WTC11 (cell line): ENCODE measurements around the gene PPM1E. TPM values are rescaled to one million over a fixed set of nuclear protein-coding genes. Genes with fewer than 3 reads are reported as not detected.

Source experiments
- CBFB ChIP-seq: sonication (generic); formaldehyde crosslinking; IDR thresholded peaks from 2 replicates; pipeline ENCODE4 v1.8.1; 2022; ENCODE audit warnings: mild to moderate bottlenecking, low read depth, missing genetic modification reagents
- IRF2 ChIP-seq: sonication (generic); formaldehyde crosslinking; IDR thresholded peaks from 2 replicates; pipeline ENCODE4 v1.8.0; 2022; ENCODE audit warnings: low read depth, missing genetic modification reagents, borderline replicate concordance
- KAT7 ChIP-seq: sonication (generic); formaldehyde crosslinking; IDR thresholded peaks from 2 replicates; pipeline ENCODE4 v1.8.1; 2023; ENCODE audit warnings: missing genetic modification reagents, mild to moderate bottlenecking, borderline replicate concordance
- RELA ChIP-seq: sonication (generic); formaldehyde crosslinking; IDR thresholded peaks from 2 replicates; pipeline ENCODE4 v1.8.1; 2022; ENCODE audit warnings: missing genetic modification reagents, mild to moderate bottlenecking, borderline replicate concordance
- SP1 ChIP-seq: sonication (generic); formaldehyde crosslinking; conservative IDR thresholded peaks from 2 replicates; pipeline ENCODE4 v1.8.1; 2022; ENCODE audit warnings: missing genetic modification reagents
- TP53 ChIP-seq: sonication (generic); formaldehyde crosslinking; IDR thresholded peaks from 2 replicates; pipeline ENCODE4 v1.8.1; 2023; ENCODE audit warnings: mild to moderate bottlenecking, missing genetic modification reagents
- total RNA-seq: library from RNA; stranded (reverse); gene quantifications from 3 replicates; pipeline ENCODE4 v1.2.3, GENCODE V29; 2021
- TF ChIP-seq, protein P1 (sequence below): sonication (generic); formaldehyde crosslinking; IDR thresholded peaks from 2 replicates; pipeline ENCODE4 v1.8.1; 2022; ENCODE audit warnings: mild to moderate bottlenecking, moderate library complexity, missing genetic modification reagents
- TF ChIP-seq, protein P2 (sequence below): sonication (generic); formaldehyde crosslinking; IDR thresholded peaks from 2 replicates; pipeline ENCODE4 v1.8.0; 2022; ENCODE audit warnings: missing genetic modification reagents
- TF ChIP-seq, protein P3 (sequence below): fragments of 250-450 bp; sonication (Bioruptor Pico); IDR thresholded peaks from 2 replicates; pipeline ENCODE4 v2.1.2; 2022; ENCODE audit warnings: mild to moderate bottlenecking, moderate library complexity
- TF ChIP-seq, protein P4 (sequence below): sonication (generic); formaldehyde crosslinking; IDR thresholded peaks from 2 replicates; pipeline ENCODE4 v1.8.0; 2022; ENCODE audit warnings: mild to moderate bottlenecking, missing genetic modification reagents
- TF ChIP-seq, protein P5 (sequence below): sonication (generic); formaldehyde crosslinking; IDR thresholded peaks from 2 replicates; pipeline ENCODE4 v1.8.1; 2023; ENCODE audit warnings: mild to moderate bottlenecking, moderate library complexity, missing genetic modification reagents
- TF ChIP-seq, protein P6 (sequence below): fragments of 250-450 bp; sonication (Bioruptor Pico); IDR thresholded peaks from 2 replicates; pipeline ENCODE4 v1.9.0; 2021; ENCODE audit warnings: mild to moderate bottlenecking, borderline replicate concordance

Gene PPM1E
- total RNA-seq, 1 experiment from 2014 or later, result 8.1 TPM

DNA sequence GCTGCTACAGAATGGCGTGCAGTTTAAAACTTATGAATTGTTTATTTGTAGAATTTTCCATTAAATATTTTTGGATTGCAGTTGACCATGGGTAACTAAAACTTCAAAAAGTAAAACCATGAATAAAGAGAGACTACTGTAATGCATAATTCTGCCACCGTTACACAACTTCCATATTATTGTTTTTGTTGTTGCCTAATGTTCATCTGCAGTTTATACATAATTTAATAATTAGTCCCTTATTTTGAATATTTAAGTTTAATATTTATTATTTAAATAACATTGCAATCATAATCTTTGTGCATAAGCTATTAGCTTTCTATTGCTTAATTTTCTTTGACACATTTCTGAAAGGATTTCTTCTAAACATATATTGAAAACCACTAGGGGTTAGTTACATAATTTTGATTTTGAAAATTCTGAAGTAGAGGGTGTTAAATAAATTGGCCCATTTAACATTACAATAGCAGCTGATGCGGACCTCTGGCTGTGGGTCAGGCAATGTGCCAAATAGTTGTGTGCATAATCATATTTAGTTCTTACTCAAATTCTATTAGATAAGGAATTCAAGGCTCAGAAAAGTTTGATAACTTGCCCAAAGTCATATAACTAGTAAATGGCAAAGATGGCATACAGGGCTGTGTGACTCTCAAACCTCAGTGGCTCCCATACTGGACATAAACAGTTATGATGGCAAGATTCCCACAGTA is 31.1 kb downstream of the PPM1E start (continued):
- no peak for TF ChIP-seq CBFB (CRISPR knock-in tag)
- TF ChIP-seq, protein P1, sequence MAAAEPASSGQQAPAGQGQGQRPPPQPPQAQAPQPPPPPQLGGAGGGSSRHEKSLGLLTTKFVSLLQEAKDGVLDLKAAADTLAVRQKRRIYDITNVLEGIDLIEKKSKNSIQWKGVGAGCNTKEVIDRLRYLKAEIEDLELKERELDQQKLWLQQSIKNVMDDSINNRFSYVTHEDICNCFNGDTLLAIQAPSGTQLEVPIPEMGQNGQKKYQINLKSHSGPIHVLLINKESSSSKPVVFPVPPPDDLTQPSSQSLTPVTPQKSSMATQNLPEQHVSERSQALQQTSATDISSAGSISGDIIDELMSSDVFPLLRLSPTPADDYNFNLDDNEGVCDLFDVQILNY (CRISPR knock-in tag), result no peak
- TF ChIP-seq, protein P2, sequence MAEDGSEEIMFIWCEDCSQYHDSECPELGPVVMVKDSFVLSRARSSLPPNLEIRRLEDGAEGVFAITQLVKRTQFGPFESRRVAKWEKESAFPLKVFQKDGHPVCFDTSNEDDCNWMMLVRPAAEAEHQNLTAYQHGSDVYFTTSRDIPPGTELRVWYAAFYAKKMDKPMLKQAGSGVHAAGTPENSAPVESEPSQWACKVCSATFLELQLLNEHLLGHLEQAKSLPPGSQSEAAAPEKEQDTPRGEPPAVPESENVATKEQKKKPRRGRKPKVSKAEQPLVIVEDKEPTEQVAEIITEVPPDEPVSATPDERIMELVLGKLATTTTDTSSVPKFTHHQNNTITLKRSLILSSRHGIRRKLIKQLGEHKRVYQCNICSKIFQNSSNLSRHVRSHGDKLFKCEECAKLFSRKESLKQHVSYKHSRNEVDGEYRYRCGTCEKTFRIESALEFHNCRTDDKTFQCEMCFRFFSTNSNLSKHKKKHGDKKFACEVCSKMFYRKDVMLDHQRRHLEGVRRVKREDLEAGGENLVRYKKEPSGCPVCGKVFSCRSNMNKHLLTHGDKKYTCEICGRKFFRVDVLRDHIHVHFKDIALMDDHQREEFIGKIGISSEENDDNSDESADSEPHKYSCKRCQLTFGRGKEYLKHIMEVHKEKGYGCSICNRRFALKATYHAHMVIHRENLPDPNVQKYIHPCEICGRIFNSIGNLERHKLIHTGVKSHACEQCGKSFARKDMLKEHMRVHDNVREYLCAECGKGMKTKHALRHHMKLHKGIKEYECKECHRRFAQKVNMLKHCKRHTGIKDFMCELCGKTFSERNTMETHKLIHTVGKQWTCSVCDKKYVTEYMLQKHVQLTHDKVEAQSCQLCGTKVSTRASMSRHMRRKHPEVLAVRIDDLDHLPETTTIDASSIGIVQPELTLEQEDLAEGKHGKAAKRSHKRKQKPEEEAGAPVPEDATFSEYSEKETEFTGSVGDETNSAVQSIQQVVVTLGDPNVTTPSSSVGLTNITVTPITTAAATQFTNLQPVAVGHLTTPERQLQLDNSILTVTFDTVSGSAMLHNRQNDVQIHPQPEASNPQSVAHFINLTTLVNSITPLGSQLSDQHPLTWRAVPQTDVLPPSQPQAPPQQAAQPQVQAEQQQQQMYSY (CRISPR knock-in tag), result no peak
- no peak for TF ChIP-seq IRF2
- TF ChIP-seq, protein P3, sequence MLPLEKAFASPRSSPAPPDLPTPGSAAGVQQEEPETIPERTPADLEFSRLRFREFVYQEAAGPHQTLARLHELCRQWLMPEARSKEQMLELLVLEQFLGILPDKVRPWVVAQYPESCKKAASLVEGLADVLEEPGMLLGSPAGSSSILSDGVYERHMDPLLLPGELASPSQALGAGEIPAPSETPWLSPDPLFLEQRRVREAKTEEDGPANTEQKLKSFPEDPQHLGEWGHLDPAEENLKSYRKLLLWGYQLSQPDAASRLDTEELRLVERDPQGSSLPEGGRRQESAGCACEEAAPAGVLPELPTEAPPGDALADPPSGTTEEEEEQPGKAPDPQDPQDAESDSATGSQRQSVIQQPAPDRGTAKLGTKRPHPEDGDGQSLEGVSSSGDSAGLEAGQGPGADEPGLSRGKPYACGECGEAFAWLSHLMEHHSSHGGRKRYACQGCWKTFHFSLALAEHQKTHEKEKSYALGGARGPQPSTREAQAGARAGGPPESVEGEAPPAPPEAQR (CRISPR knock-in tag), result no peak
- TF ChIP-seq, protein P4, sequence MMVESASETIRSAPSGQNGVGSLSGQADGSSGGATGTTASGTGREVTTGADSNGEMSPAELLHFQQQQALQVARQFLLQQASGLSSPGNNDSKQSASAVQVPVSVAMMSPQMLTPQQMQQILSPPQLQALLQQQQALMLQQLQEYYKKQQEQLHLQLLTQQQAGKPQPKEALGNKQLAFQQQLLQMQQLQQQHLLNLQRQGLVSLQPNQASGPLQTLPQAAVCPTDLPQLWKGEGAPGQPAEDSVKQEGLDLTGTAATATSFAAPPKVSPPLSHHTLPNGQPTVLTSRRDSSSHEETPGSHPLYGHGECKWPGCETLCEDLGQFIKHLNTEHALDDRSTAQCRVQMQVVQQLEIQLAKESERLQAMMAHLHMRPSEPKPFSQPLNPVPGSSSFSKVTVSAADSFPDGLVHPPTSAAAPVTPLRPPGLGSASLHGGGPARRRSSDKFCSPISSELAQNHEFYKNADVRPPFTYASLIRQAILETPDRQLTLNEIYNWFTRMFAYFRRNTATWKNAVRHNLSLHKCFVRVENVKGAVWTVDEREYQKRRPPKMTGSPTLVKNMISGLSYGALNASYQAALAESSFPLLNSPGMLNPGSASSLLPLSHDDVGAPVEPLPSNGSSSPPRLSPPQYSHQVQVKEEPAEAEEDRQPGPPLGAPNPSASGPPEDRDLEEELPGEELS (CRISPR knock-in tag), result no peak
- no peak for TF ChIP-seq KAT7 (CRISPR knock-in tag)
- no peak for TF ChIP-seq SP1 (CRISPR knock-in tag)
- TF ChIP-seq, protein P5, sequence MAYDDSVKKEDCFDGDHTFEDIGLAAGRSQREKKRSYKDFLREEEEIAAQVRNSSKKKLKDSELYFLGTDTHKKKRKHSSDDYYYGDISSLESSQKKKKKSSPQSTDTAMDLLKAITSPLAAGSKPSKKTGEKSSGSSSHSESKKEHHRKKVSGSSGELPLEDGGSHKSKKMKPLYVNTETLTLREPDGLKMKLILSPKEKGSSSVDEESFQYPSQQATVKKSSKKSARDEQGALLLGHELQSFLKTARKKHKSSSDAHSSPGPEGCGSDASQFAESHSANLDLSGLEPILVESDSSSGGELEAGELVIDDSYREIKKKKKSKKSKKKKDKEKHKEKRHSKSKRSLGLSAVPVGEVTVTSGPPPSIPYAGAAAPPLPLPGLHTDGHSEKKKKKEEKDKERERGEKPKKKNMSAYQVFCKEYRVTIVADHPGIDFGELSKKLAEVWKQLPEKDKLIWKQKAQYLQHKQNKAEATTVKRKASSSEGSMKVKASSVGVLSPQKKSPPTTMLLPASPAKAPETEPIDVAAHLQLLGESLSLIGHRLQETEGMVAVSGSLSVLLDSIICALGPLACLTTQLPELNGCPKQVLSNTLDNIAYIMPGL (CRISPR knock-in tag), result no peak
- TF ChIP-seq RELA (CRISPR knock-in tag), result no peak
- no peak for TF ChIP-seq TP53 (CRISPR knock-in tag)
- TF ChIP-seq, protein P6, sequence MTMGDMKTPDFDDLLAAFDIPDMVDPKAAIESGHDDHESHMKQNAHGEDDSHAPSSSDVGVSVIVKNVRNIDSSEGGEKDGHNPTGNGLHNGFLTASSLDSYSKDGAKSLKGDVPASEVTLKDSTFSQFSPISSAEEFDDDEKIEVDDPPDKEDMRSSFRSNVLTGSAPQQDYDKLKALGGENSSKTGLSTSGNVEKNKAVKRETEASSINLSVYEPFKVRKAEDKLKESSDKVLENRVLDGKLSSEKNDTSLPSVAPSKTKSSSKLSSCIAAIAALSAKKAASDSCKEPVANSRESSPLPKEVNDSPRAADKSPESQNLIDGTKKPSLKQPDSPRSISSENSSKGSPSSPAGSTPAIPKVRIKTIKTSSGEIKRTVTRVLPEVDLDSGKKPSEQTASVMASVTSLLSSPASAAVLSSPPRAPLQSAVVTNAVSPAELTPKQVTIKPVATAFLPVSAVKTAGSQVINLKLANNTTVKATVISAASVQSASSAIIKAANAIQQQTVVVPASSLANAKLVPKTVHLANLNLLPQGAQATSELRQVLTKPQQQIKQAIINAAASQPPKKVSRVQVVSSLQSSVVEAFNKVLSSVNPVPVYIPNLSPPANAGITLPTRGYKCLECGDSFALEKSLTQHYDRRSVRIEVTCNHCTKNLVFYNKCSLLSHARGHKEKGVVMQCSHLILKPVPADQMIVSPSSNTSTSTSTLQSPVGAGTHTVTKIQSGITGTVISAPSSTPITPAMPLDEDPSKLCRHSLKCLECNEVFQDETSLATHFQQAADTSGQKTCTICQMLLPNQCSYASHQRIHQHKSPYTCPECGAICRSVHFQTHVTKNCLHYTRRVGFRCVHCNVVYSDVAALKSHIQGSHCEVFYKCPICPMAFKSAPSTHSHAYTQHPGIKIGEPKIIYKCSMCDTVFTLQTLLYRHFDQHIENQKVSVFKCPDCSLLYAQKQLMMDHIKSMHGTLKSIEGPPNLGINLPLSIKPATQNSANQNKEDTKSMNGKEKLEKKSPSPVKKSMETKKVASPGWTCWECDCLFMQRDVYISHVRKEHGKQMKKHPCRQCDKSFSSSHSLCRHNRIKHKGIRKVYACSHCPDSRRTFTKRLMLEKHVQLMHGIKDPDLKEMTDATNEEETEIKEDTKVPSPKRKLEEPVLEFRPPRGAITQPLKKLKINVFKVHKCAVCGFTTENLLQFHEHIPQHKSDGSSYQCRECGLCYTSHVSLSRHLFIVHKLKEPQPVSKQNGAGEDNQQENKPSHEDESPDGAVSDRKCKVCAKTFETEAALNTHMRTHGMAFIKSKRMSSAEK, result no peak
